Left forelimb (tissue), 1 donor: ENCODE measurements around the gene NFYA.
A peak's percentile ranks its signal among the peaks of the same experiment; 100 is the strongest.
"Not testable (repeated sequence)": the region's sequence is repeated elsewhere in the genome, so short reads cannot be mapped to it uniquely, and the experiment has no call there.

ENCODE experiments used
- DNase-seq: peaks from one replicate; pipeline ENCODE4 v3.0.0-alpha.2; 2018; ENCODE audit warnings: low spot score

Gene NFYA

GRCh38 chr6:41073203-41073967 lies 611 bp downstream of the NFYA start:
- DNase-seq = peak; percentile 89

DNA sequence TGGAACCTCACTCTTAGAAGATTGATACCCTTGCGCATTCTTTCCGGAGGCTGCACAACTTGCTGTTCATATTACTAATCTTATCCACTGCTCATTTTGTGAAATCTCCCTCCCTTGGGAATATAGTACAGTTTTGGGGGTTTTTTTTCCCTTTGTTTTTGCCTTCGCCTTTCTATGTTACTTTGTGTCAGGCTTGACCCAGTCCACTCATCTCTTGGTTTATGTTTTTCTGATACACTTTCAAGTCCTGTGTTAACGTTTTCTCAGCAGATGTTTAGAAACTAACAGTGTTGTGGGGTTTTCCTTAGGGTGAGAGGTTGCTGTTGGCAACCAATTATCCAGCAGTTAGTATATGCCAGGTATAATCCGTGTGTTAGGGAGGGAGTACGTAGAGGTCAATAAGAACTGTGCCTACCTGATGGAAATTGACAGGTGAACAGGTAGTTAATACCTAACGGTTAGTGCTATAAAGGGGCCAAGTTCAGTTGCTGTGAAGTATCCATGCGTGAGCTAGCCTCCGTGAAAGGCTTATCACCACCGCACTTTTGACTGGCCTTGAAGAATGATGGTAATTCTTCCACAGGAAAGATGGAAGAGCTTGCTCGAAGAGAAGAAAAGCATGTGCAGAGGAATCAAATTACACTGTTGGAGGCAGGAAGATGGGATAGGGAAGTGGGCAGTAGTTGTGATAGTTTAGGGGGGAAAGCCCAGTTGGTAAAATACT lies 1.4 kb downstream of the NFYA start:
- no peak for DNase-seq

DNA sequence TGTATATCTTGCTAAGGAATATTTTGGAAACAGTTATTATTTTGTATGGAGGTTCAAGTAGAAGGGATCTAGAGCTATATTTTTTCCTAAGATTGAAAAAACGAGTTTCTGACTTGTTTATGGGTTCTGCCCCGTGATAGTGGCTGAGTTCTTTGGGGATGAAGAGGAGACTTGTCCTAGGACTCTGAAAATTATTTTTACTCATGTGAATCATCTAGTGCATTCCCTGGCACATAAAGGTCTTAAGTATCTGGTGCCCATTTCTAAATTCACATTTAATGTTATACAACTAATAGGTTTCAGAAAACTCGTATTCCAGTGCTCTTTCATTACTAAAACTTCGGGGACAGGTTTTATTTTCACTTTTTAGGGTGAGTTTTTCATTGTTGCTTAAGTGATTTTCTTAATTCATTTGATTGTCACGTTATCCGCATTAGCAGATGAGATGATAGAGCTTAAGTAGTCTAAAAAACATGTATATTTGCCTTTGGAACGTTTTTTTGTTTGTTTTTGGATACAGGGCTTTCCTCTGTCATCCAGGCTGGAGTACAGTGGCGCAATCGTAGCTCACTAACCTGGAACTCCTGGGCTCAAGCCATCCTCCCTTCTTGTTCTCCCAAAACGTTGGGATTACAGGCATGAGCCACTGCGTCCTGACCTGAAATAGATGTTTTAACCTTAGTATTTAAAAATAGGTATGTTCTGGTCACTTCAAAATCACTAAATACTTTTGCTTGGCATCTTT lies 2.1 kb downstream of the NFYA start:
- DNase-seq = no peak

DNA sequence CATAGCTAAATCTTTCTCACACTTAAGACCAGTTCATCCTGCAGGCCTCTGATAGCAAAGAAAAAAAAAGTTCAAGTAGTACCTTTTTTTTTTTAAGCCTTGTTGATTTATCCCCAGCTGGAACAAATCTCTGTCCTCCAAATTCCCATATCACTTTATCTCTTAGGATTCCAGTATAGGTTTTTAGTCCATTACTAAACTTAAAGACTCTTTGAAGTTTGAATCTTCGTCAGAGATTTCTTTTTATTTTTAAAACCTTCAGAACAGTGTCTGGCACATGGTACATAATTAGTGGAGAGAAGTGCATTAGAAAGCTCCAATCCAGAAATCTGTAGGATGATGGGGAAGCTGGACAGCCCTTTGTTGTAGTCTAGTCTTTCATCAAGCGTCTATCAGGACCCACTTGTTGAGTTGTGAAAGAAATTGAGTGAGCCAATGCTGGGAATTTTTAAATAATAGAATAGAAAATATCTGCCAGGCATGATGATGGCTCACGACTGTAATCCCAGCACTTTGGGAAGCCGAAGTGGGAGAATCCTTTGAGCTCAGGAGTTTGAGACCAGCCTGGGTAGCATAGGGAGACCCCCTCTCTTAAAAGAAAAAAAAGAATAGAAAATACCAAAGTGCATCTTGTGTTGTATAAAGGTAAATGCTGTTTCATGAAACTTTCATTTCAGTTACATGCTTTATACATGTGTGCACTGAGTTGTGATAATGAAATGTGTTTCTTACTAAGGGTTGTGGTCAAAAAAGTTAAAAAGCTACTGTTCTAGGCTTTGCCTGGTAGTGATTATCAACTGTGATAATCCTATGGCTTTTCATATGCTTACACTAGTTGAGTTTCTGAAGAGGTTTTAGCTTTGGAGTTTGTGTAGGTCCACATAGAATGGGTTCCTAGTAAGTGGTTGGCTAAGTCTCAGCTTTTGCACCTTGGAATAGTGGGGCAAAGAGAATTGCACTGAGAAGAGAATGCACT lies 3.2 kb downstream of the NFYA start:
- no peak for DNase-seq

DNA sequence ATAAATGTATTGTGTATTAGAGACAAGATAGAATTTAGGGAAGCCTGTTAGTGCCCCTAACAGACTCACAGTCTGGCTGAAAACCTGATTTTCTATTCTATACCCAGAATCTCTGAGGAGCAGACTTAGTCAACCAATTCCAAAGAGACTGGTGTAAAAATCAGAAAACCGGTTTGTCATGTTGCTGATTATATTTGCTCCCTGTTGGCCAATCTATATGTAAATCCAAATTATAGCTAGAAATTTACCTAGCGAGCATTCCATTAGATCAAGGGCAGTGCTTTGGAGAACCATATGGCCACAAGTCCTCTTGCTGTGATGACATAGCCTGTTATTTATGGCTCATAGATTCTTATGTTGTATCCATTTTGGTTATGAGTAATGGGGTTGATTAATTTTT lies 4.8 kb downstream of the NFYA start:
- DNase-seq = no peak

- no peak for DNase-seq
Measured at GRCh38 chr6:41078101-41078500, 5.3 kb downstream of the NFYA start.

- DNase-seq = no peak
Measured at GRCh38 chr6:41079080-41079479, 6.3 kb downstream of the NFYA start.

DNA sequence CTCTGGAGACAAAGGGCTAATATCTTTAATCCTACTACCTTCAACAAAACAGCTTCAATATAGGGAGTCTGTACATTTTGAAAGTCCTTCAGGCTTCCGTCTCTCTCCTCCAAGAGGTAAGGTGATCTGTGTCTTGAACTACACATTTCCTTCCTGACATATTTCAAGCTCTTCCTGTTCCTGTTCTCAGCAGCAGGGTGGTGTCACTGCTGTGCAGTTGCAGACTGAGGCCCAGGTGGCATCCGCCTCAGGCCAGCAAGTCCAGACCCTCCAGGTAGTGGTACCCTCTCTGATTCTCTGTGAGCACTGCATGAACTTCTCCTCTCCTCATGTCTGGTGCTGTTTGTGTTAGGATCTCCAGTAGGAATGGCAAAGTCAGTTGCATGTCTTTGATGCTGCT lies 7.8 kb downstream of the NFYA start:
- DNase-seq = no peak

- DNase-seq = no peak
Measured at GRCh38 chr6:41083072-41083471, 10.3 kb downstream of the NFYA start.

GRCh38 chr6:41085182-41085581 lies 12.4 kb downstream of the NFYA start:
- no peak for DNase-seq

DNA sequence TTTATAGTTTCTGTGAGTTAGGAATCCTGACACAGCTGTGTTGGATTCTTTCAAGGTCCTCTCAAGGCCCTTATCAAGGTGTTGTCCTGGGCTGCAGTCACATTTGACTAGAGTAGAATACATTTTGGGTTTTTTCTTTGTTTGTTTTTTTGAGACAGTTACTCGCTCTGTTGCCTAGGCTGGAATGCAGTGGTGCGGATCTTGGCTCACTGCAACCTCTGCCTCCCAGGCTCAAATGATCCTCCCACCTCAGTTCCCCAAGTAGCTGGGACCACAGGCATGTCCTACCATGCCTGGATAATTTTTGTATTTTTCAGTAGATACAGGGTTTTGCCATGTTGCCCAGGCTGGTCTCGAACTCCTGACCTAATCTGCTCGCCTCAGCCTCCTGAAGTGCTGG lies 15.7 kb downstream of the NFYA start:
- DNase-seq = no peak

- no peak for DNase-seq
Measured at GRCh38 chr6:41090841-41091761, 18.3 kb downstream of the NFYA start.

DNA sequence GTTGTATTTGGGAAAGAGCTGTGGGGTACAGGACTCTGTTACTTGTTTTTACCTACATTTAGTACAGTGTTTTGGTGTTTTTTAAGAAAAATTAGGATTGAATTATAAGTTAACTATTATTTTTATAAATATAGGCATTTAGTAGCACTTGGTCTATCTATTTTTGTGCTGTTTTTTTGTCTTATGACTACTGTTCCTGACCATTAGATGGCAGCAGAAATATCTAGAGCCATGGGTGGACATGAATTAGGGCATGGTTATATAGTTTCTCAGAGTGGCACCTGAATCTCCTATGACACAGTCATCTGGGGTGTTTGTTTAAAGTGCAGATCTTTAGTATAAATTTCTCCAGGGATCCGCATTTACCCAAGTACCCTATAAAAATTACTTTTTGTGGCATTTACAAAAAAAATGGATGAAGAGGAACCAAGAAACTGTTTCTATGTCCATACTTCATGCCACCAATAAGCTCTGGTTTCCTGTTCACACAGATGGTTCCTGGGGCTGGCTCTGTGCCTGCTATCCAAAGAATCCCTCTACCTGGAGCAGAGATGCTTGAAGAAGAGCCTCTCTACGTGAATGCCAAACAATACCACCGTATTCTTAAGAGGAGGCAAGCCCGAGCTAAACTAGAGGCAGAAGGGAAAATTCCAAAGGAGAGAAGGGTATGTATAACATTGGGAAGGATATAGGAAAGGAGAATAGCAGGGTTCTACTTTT lies 19.8 kb downstream of the NFYA start:
- DNase-seq = no peak

DNA sequence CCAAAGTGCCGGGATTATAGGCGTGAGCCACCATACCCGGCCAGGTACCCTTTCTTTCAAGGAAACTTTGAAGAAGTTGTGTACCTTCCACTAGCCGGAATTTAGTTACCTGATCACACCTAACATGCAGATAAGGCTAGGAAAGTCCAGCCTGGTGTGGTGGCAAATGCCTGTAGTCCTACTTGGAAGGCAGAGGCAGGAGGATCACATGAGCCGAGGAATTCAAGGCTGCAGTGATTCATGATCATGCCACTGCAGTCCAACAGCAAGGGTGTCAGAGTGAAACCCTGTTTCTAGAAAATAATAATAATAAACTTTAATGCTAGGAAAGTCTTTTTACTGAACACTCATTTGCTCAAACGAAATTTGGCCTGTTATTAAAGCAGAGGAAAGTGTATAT lies 21.0 kb downstream of the NFYA start:
- DNase-seq = no peak

GRCh38 chr6:41097467-41098090 lies 24.8 kb downstream of the NFYA start:
- DNase-seq = no peak

DNA sequence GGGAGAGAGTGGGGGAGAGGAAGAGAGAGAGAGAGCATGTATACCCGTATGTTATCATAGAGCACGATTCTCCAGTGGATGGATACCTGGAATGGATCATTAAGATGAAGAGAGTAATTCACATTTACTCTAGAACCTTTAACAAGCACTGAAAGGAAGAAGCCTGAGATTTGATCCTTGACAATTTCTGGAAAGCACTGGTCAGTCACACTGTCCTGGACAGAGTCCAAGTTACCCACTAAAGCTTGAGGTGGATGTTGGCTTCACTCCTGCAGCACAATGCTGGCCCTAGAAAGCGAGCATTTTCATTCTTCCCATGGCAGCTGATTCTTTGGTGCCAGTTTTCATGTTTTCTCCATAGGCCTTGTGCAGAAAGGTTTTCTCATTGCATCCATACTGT lies 25.6 kb downstream of the NFYA start:
- DNase-seq = no peak

- DNase-seq = no peak
Measured at GRCh38 chr6:41100871-41101287, 28.1 kb downstream of the NFYA start.

DNA sequence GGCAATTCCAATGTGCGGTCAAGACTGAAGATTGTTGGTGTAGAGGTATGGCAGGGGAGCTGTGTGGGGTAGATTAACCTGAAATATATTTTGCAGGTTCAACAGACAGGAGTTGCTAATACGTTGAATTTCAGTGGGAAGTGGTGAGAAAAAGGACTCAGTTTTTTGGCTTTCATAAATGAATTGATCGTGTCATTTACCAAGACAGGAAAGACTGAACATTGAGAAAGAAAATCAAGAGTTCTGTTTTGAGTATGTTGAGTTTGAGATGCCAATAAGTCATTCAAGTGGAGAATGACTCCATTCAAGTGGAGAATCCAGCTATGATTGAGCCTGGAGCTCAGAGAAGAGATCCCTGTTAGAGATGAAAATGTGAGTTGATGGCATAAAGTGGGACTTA lies 31.1 kb downstream of the NFYA start:
- DNase-seq = no peak

DNA sequence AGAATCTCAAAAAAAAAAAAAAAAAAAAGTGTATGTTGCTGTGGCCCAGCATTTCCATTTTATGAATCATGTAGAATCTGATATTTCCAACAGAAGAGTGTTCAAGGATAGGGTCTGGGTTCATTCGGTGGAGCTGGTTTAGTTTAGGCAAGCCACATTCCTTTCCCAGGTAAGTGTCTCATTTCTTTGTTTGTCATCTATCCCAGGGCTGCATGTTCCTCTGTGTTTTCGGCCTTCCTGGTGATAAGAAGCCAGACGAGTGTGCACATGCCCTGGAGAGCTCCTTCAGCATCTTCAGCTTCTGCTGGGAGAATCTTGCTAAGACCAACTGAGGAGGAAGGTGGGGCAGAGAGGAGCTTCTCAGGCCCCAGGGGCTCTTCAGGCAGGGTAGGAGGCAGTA lies 38.2 kb downstream of the NFYA start:
- DNase-seq = no peak

- DNase-seq = not testable (repeated sequence)
Measured at GRCh38 chr6:41115027-41115426, 42.3 kb downstream of the NFYA start.
